Measurements from ENCODE around the gene PI4KA. TPM values are rescaled to one million over a fixed set of nuclear protein-coding genes. Genes with fewer than 3 reads are reported as not detected.
"Not testable (repeated sequence)": the region's sequence is repeated elsewhere in the genome, so short reads cannot be mapped to it uniquely, and the experiment has no call there.

The PI4KA gene
- total RNA-seq, 1 donor from 2014 or later: 20.4 TPM

DNA sequence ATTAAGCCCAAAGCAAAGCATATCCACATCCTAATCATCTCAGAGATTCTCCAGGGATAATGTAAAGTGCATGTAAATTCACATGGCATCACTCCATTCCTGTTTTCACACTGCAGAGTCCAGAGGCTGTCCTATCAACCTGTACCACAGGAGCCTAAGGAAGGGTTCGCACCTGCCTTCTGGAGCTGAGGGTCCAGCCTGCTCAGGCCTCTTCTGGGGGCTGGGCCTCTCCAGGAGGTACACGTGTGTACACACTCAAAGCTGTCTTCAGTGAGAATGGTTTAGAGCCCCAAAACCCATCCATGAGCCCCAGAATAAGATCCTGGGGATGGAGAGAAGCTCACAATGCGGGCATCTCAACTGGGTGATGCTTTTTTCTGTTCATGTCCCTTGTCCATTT is 23.9 kb downstream of the PI4KA start:
- Histone ChIP-seq H3K4me3 (ENCODE audit: low read length in 3 of 3) (no peak overlapping the region), H3K9ac (ENCODE audit: low read depth in 1 of 3, low read length in 3 of 3) (no peak overlapping the region), H3K27ac (ENCODE audit: low read depth, low read length) (no peak overlapping the region), H3K9me3 (ENCODE audit: control insufficient read depth in 3 of 3, low read length in 3 of 3) (no peaks in the 10 kb centered on the region), H3K4me1 (ENCODE audit: control insufficient read depth in 3 of 3, insufficient read depth in 3 of 3, low read length in 3 of 3) (peaks cover 0 to 3% (median 0%) of the 10 kb centered on the region in 3 donors), H3K27me3 (ENCODE audit: control insufficient read depth in 3 of 3, insufficient read depth in 3 of 3, low read length in 3 of 3) (no peaks in the 10 kb centered on the region), H3K36me3 (ENCODE audit: control insufficient read depth in 3 of 3, insufficient read depth in 3 of 3, low read length in 3 of 3) (peaks cover 13 to 20% (median 14%) of the 10 kb centered on the region in 3 donors)

DNA sequence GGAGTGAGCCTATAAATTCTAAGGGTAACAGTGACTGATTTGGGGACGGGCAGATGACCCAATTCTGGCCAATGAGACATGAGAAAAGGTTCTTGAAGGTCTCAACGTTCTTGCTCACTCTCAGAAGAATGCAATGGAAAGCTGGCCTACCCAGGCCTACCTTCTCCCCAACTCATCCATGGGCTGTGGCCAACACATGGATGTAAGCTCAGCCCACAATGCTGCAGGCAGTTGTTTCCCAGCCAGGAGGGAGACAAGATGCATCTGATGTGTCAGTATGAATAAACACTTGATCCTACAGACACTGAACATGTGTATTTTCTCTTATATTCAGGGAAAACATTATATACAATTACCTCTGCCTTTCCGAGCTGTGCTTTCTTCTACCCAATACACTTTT is 24.4 kb downstream of the PI4KA start:
- Histone ChIP-seq H3K9ac (ENCODE audit: low read depth in 1 of 3, low read length in 3 of 3) (no peak overlapping the region), H3K4me3 (ENCODE audit: low read length in 3 of 3) (no peak overlapping the region), H3K36me3 (ENCODE audit: control insufficient read depth in 3 of 3, insufficient read depth in 3 of 3, low read length in 3 of 3) (peaks cover 13 to 20% (median 14%) of the 10 kb centered on the region in 3 donors), H3K9me3 (ENCODE audit: control insufficient read depth in 3 of 3, low read length in 3 of 3) (no peaks in the 10 kb centered on the region), H3K27me3 (ENCODE audit: control insufficient read depth in 3 of 3, insufficient read depth in 3 of 3, low read length in 3 of 3) (no peaks in the 10 kb centered on the region), H3K27ac (ENCODE audit: low read depth, low read length) (no peak overlapping the region), H3K4me1 (ENCODE audit: control insufficient read depth in 3 of 3, insufficient read depth in 3 of 3, low read length in 3 of 3) (peaks cover 0 to 3% (median 0%) of the 10 kb centered on the region in 3 donors)

DNA sequence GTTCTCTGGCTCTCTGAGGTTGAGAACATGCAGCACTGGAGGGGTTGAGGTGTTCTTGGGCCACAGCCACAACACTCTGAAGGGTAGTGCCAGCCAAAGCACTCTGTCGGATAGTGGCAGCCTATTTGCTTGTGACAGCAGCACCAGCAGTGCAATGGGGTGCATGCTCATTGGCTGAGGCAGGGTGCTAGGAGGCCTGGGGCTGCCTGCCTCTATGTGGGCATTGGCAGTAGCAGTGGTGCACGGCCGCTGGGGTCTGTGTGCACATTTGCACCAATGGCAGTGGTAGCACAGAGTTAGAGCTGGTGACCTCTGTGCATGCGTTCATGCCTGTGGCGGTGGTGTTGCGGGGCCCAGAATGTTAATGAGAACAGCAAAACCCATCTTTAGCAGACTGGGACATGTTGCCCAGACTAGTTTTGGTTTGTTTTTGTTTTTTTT is 25.4 kb downstream of the PI4KA start:
- no peak overlapping the region for H3K27ac ChIP-seq (ENCODE audit: low read depth, low read length)
- no peaks in the 10 kb centered on the region for H3K9me3 ChIP-seq (ENCODE audit: control insufficient read depth in 3 of 3, low read length in 3 of 3)
- H3K4me1 ChIP-seq (ENCODE audit: control insufficient read depth in 3 of 3, insufficient read depth in 3 of 3, low read length in 3 of 3): peaks cover 0 to 3% (median 0%) of the 10 kb centered on the region in 3 donors
- H3K4me3 ChIP-seq (ENCODE audit: low read length in 3 of 3): no peak overlapping the region
- H3K27me3 ChIP-seq (ENCODE audit: control insufficient read depth in 3 of 3, insufficient read depth in 3 of 3, low read length in 3 of 3): no peaks in the 10 kb centered on the region
- H3K36me3 ChIP-seq (ENCODE audit: control insufficient read depth in 3 of 3, insufficient read depth in 3 of 3, low read length in 3 of 3): peaks cover 13 to 20% (median 14%) of the 10 kb centered on the region in 3 donors
- H3K9ac ChIP-seq (ENCODE audit: low read depth in 1 of 3, low read length in 3 of 3): no peak overlapping the region

DNA sequence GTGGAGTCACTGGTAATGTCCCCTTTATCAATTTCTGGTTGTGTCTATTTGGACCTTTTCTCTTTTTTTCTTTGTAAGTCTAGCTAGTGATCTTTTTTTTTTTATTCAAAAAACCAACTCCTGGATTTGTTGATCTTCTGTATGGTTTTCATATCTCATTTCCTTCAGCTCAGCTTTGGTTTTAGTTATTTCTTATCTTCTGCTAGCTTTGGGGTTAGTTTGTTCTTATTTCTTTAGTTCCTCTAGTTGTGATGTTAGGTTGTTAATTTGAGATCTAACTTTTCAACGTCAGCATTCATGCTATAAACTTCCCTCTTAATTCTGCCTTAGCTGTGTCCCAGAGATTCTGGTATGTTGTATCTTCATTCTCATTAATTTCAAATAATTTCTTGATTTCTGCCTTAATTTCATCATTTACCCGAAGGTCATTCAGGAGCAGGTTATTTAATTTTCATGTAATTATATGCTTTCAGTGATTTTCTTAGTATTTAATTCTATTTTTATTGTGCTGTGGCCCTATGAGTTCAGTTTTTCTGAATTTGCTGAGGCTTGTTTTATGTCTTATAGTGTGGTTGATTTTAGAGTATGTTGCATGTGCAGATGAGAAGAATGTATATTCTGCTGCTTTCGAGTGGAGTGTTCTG is 29.0 kb downstream of the PI4KA start:
- no peaks in the 10 kb centered on the region for H3K27me3 ChIP-seq (ENCODE audit: control insufficient read depth in 3 of 3, insufficient read depth in 3 of 3, low read length in 3 of 3)
- H3K9ac ChIP-seq (ENCODE audit: low read depth in 1 of 3, low read length in 3 of 3): no peak overlapping the region
- H3K4me3 ChIP-seq (ENCODE audit: low read length in 3 of 3): no peak overlapping the region
- peaks cover 11 to 20% (median 20%) of the 10 kb centered on the region in 3 donors for H3K36me3 ChIP-seq (ENCODE audit: control insufficient read depth in 3 of 3, insufficient read depth in 3 of 3, low read length in 3 of 3)
- H3K4me1 ChIP-seq (ENCODE audit: control insufficient read depth in 3 of 3, insufficient read depth in 3 of 3, low read length in 3 of 3): no peaks in the 10 kb centered on the region
- H3K9me3 ChIP-seq (ENCODE audit: control insufficient read depth in 3 of 3, low read length in 3 of 3): no peaks in the 10 kb centered on the region
- no peak overlapping the region for H3K27ac ChIP-seq (ENCODE audit: low read depth, low read length)

DNA sequence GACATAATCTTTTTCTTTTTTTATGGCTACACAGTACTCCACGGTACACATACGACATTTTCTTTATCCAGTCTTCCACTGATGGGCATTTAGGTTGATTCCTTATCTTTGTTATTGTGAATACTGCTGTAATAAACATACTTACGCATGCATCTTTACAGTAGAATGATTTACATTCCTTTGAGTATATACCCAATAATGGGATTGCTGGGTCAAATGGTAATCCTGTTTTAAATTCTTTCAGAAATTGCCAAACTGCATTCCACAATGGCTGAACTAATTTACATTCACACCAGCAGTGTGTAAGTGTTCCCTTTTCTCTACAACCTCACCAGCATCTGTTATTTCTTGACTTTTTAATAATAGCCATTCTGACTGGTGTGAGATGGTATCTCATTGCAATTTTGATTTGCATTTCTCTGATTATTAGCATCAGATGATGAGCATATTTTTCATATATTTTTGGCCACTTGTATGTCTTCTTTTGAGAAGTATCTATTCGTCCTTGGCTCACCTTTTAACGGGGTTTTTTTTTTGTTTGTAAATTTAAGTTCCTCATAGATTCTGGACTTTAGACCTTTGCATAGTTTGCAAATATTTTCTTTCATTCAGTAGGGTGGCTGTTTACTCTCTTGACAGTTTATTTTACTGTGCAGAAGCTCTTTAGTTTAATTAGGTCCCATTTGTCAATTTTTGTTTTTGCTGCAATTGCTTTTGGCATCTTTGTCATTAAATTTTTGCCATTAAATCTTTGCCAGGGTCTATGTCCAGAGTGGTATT is 32.0 kb downstream of the PI4KA start:
- not testable (repeated sequence) for H3K27me3 ChIP-seq (ENCODE audit: control insufficient read depth in 3 of 3, insufficient read depth in 3 of 3, low read length in 3 of 3); H3K4me1 ChIP-seq (ENCODE audit: control insufficient read depth in 3 of 3, insufficient read depth in 3 of 3, low read length in 3 of 3); H3K27ac ChIP-seq (ENCODE audit: low read depth, low read length); H3K9ac ChIP-seq (ENCODE audit: low read depth in 1 of 3, low read length in 3 of 3); H3K9me3 ChIP-seq (ENCODE audit: control insufficient read depth in 3 of 3, low read length in 3 of 3); H3K4me3 ChIP-seq (ENCODE audit: low read length in 3 of 3)
- H3K36me3 ChIP-seq (ENCODE audit: control insufficient read depth in 3 of 3, insufficient read depth in 3 of 3, low read length in 3 of 3): peaks cover 0 to 17% (median 10%) of the 10 kb centered on the region in 3 donors

DNA sequence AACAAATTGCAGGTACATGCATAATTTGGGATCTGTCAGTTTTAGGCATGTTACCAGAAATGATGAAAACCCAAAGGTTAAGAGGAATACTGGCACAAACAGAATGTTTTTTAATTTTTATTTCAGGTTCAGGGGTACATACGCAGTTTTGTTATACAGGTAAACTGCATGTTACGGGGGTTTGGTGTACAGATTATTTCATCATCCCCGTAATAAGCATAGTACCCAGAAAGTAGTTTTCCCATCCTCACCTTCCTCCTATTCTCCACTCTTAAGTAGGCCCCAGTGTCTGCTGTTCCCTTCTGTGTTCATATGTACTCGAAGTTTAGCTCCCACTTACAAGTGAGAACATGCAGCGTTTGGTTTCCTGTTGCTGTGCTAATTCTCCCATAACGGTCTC is 33.0 kb downstream of the PI4KA start:
- Histone ChIP-seq H3K27ac (ENCODE audit: low read depth, low read length) (no peak overlapping the region), H3K27me3 (ENCODE audit: control insufficient read depth in 3 of 3, insufficient read depth in 3 of 3, low read length in 3 of 3) (no peaks in the 10 kb centered on the region), H3K9ac (ENCODE audit: low read depth in 1 of 3, low read length in 3 of 3) (no peak overlapping the region), H3K9me3 (ENCODE audit: control insufficient read depth in 3 of 3, low read length in 3 of 3) (no peaks in the 10 kb centered on the region), H3K4me1 (ENCODE audit: control insufficient read depth in 3 of 3, insufficient read depth in 3 of 3, low read length in 3 of 3) (no peaks in the 10 kb centered on the region), H3K36me3 (ENCODE audit: control insufficient read depth in 3 of 3, insufficient read depth in 3 of 3, low read length in 3 of 3) (peaks cover 0 to 19% (median 9%) of the 10 kb centered on the region in 3 donors), H3K4me3 (ENCODE audit: low read length in 3 of 3) (no peak overlapping the region)

DNA sequence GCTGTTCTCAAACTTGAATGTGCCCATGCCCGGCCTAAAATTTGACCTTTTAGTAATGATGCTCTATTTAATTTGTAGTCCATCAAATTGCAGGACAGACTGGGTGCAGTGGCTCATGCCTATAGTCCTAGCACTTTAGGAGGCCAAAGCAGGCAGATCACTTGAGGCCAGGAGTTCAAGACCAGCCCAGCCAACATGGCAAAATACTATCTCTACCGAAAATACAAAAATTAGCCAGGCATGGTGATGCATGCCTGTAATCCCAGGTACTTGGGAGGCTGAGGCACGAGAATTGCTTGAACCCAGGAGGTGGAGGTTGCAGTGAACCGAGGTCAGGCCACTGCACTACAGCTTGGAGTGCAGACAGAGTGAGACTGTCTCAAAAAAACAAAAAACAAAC is 33.4 kb downstream of the PI4KA start:
- H3K4me1 ChIP-seq (ENCODE audit: control insufficient read depth in 3 of 3, insufficient read depth in 3 of 3, low read length in 3 of 3); H3K27me3 ChIP-seq (ENCODE audit: control insufficient read depth in 3 of 3, insufficient read depth in 3 of 3, low read length in 3 of 3); H3K9me3 ChIP-seq (ENCODE audit: control insufficient read depth in 3 of 3, low read length in 3 of 3); H3K27ac ChIP-seq (ENCODE audit: low read depth, low read length); H3K4me3 ChIP-seq (ENCODE audit: low read length in 3 of 3); H3K9ac ChIP-seq (ENCODE audit: low read depth in 1 of 3, low read length in 3 of 3): not testable (repeated sequence)
- peaks cover 0 to 22% (median 7%) of the 10 kb centered on the region in 3 donors for H3K36me3 ChIP-seq (ENCODE audit: control insufficient read depth in 3 of 3, insufficient read depth in 3 of 3, low read length in 3 of 3)

DNA sequence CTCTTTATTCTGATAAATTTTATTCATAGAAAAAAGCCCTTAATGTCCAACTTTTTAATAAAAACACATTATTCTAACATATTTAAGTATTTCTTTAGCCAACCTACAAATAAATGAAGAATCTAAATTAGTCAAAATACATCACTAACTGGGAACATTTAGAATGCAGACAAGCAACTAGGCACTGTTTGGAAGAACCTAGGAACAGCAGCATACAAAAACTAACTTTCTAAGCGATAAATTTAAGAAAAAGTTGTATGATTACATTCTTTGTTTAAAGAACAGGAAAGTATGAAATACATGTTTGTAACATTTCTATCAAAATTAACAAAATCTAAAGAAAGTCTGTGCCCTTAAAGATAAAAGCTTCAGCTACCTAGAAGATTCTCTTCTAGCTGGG is 35.3 kb downstream of the PI4KA start:
- no peaks in the 10 kb centered on the region for H3K4me1 ChIP-seq (ENCODE audit: control insufficient read depth in 3 of 3, insufficient read depth in 3 of 3, low read length in 3 of 3)
- H3K9ac ChIP-seq (ENCODE audit: low read depth in 1 of 3, low read length in 3 of 3): no peak overlapping the region
- H3K27ac ChIP-seq (ENCODE audit: low read depth, low read length): no peak overlapping the region
- no peaks in the 10 kb centered on the region for H3K9me3 ChIP-seq (ENCODE audit: control insufficient read depth in 3 of 3, low read length in 3 of 3)
- no peak overlapping the region for H3K4me3 ChIP-seq (ENCODE audit: low read length in 3 of 3)
- H3K36me3 ChIP-seq (ENCODE audit: control insufficient read depth in 3 of 3, insufficient read depth in 3 of 3, low read length in 3 of 3): peaks cover 5 to 35% (median 22%) of the 10 kb centered on the region in 3 donors
- no peaks in the 10 kb centered on the region for H3K27me3 ChIP-seq (ENCODE audit: control insufficient read depth in 3 of 3, insufficient read depth in 3 of 3, low read length in 3 of 3)

DNA sequence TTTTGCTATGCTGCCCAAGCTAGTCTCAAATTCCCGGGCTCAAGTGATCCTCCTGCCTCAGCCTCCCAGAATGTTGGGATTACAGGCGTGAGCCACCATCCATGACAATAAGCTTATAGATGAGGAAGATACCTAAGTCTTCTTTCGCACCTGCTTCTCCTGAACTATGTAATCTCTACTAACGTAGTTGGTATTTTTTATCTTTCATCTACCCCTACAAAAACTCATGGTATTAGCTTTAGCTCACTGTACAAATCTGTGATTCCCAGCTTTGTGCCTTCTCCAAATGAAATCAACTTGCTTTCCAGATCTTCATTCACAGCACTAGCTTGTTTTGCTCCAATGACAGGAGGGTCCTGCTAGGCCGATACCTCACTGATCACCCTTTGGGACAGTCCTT is 36.4 kb downstream of the PI4KA start:
- no peak overlapping the region for H3K4me3 ChIP-seq (ENCODE audit: low read length in 3 of 3)
- H3K27me3 ChIP-seq (ENCODE audit: control insufficient read depth in 3 of 3, insufficient read depth in 3 of 3, low read length in 3 of 3): no peaks in the 10 kb centered on the region
- H3K36me3 ChIP-seq (ENCODE audit: control insufficient read depth in 3 of 3, insufficient read depth in 3 of 3, low read length in 3 of 3): peaks cover 9 to 43% (median 26%) of the 10 kb centered on the region in 3 donors
- no peak overlapping the region for H3K27ac ChIP-seq (ENCODE audit: low read depth, low read length)
- H3K9ac ChIP-seq (ENCODE audit: low read depth in 1 of 3, low read length in 3 of 3): no peak overlapping the region
- H3K4me1 ChIP-seq (ENCODE audit: control insufficient read depth in 3 of 3, insufficient read depth in 3 of 3, low read length in 3 of 3): no peaks in the 10 kb centered on the region
- no peaks in the 10 kb centered on the region for H3K9me3 ChIP-seq (ENCODE audit: control insufficient read depth in 3 of 3, low read length in 3 of 3)

DNA sequence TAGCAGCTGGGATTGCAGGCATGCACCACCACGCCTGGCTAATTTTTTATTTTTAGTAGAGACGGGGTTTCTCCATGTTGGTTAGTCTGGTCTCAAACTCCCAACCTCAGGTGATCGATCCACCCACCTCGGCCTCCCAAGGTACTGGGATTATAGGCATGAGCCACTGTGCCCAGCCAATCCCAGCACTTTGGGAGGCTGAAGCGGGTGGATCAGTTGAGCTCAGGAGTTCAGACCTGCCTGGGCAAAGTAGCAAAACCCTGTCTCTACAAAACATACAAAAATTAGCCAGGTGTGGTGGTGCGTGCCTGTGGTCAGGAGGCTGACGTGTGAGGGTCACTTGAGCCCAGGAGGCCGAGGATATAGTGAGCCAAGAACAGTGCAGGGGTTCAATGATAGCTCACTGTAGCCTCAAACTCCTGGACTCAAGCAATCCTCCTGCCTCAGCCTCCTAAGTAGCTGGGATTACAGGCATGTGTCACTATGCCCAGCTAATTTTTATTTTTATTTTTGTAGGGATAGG is 36.8 kb downstream of the PI4KA start:
- not testable (repeated sequence) for H3K9ac ChIP-seq (ENCODE audit: low read depth in 1 of 3, low read length in 3 of 3); H3K4me1 ChIP-seq (ENCODE audit: control insufficient read depth in 3 of 3, insufficient read depth in 3 of 3, low read length in 3 of 3); H3K9me3 ChIP-seq (ENCODE audit: control insufficient read depth in 3 of 3, low read length in 3 of 3); H3K27me3 ChIP-seq (ENCODE audit: control insufficient read depth in 3 of 3, insufficient read depth in 3 of 3, low read length in 3 of 3); H3K4me3 ChIP-seq (ENCODE audit: low read length in 3 of 3); H3K27ac ChIP-seq (ENCODE audit: low read depth, low read length)
- peaks cover 12 to 46% (median 28%) of the 10 kb centered on the region in 3 donors for H3K36me3 ChIP-seq (ENCODE audit: control insufficient read depth in 3 of 3, insufficient read depth in 3 of 3, low read length in 3 of 3)

All from skeletal muscle tissue (tissue), 4 donors.